Measurements from ENCODE around the gene MLC1. TPM values are rescaled to one million over a fixed set of nuclear protein-coding genes. Genes with fewer than 3 reads are reported as not detected.

The MLC1 gene
- total RNA-seq, 4 donors from 2014 or later = 0.42 TPM; not detected in 3

- Histone ChIP-seq H3K4me1 (no peaks in the 10 kb centered on the region), H3K27ac (no peak overlapping the region), H3K9me3 (no peaks in the 10 kb centered on the region), H3K36me3 (no peaks in the 10 kb centered on the region), H3K27me3 (peaks cover 0 to 7% (median 0%) of the 10 kb centered on the region in 3 donors), H3K4me3 (no peak overlapping the region)
- intact Hi-C loops (cut with DNase I; ENCODE audit: low total_unique reads) = no loop called here
- DNase-seq = no peak
- TF ChIP-seq CTCF (IDR thresholded peaks at IDR 0.05 in 4 of 5, conservative IDR thresholded peaks at IDR 0.05 in 1 of 5) = no peak
- TF ChIP-seq POLR2A (IDR thresholded peaks at IDR 0.05) = no peak
- no peak for ATAC-seq
- in situ Hi-C loops (cut with MboI; ENCODE audit: low sequenced_read_pairs in 4 of 4) = no loop called here
Measured at GRCh38 chr22:50105208-50106100, 20.2 kb upstream of the MLC1 start.

- Histone ChIP-seq H3K4me1 (no peaks in the 10 kb centered on the region), H3K36me3 (no peaks in the 10 kb centered on the region), H3K27ac (no peak overlapping the region), H3K27me3 (peaks cover 0 to 10% (median 0%) of the 10 kb centered on the region in 3 donors), H3K9me3 (no peaks in the 10 kb centered on the region), H3K4me3 (no peak overlapping the region)
- no peak for ATAC-seq
- no peak for TF ChIP-seq CTCF (IDR thresholded peaks at IDR 0.05 in 4 of 5, conservative IDR thresholded peaks at IDR 0.05 in 1 of 5)
- TF ChIP-seq POLR2A (IDR thresholded peaks at IDR 0.05) = no peak
- DNase-seq = no peak
- intact Hi-C loops (cut with DNase I; ENCODE audit: low total_unique reads) (no loop called here), in situ Hi-C loops (cut with MboI; ENCODE audit: low sequenced_read_pairs in 4 of 4) (no loop called here)
Measured at GRCh38 chr22:50104141-50104544, 18.9 kb upstream of the MLC1 start.

- TF ChIP-seq POLR2A (IDR thresholded peaks at IDR 0.05) (no peak), CTCF (IDR thresholded peaks at IDR 0.05 in 4 of 5, conservative IDR thresholded peaks at IDR 0.05 in 1 of 5) (no peak)
- Histone ChIP-seq H3K4me3 (no peak overlapping the region), H3K4me1 (no peaks in the 10 kb centered on the region), H3K9me3 (no peaks in the 10 kb centered on the region), H3K36me3 (no peaks in the 10 kb centered on the region), H3K27ac (no peak overlapping the region), H3K27me3 (peaks cover 0 to 10% (median 0%) of the 10 kb centered on the region in 3 donors)
- no peak for DNase-seq
- ATAC-seq = no peak
- intact Hi-C loops (cut with DNase I; ENCODE audit: low total_unique reads) (no loop called here), in situ Hi-C loops (cut with MboI; ENCODE audit: low sequenced_read_pairs in 4 of 4) (no loop called here)
Measured at GRCh38 chr22:50102946-50103345, 17.7 kb upstream of the MLC1 start.

- no peak for DNase-seq
- no peak for ATAC-seq
- intact Hi-C loops (cut with DNase I; ENCODE audit: low total_unique reads) (no loop called here), in situ Hi-C loops (cut with MboI; ENCODE audit: low sequenced_read_pairs in 4 of 4) (no loop called here)
- no peak for TF ChIP-seq POLR2A (IDR thresholded peaks at IDR 0.05)
- TF ChIP-seq CTCF (IDR thresholded peaks at IDR 0.05 in 4 of 5, conservative IDR thresholded peaks at IDR 0.05 in 1 of 5) = no peak
- no peaks in the 10 kb centered on the region for H3K36me3 ChIP-seq
- no peaks in the 10 kb centered on the region for H3K9me3 ChIP-seq
- no peak overlapping the region for H3K27ac ChIP-seq
- H3K27me3 ChIP-seq = peaks cover 0 to 13% (median 2%) of the 10 kb centered on the region in 3 donors
- H3K4me1 ChIP-seq = no peaks in the 10 kb centered on the region
- no peak overlapping the region for H3K4me3 ChIP-seq
Measured at GRCh38 chr22:50101870-50102565, 16.8 kb upstream of the MLC1 start.
